Measurements from ENCODE around the gene SH3TC1.

DNA sequence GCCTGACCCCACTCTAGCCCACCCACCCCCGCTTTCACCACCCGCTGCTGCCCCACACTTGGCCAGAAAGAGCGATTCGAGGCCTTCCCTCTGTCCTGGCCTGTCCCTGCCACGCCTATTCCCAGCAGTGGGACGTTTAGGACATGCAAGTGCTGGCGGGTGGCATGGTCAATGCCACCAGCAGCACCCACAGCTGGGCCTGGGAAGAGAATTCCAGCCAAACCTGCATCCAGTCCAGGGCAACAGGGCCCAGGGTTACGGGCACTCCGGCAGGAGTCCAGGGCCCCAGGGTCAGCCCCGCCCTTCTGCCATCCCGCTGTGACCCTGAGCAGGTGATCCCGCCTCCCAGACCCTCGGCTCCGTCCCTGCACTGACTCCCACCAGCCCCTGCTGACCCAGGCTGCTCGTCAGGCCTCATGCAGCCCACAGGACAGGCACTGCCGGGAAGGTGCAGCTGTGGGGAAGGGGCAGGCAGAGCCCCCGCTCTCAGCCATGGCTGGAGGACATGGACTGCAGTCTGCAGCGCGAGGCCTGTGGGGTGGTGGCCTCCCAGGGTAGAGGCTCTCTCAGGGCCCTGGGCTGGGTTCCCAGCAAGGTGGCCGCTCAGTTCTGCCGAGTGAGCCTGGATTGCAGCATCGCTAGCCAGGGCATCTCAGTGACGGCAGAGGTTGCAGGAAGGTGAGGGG lies 63.7 kb downstream of the SH3TC1 start:
- TF ChIP-seq CTCF (IDR thresholded peaks at IDR 0.05): no peak
- no peak for TF ChIP-seq POLR2A (IDR thresholded peaks at IDR 0.05)
